ENCODE data around the gene PDIK1L. TPM values are rescaled to one million over a fixed set of nuclear protein-coding genes. Genes with fewer than 3 reads are reported as not detected.

The PDIK1L gene
- total and polyA plus RNA-seq, 2 of the 8 experiments (the other 6 are each of a cell fraction or from before 2014, with no cell fraction given) = 0.95 to 4.5 TPM

GRCh38 chr1:26132834-26133167 is 21.2 kb downstream of the PDIK1L start (continued):
- TF ChIP-seq, protein P1, sequence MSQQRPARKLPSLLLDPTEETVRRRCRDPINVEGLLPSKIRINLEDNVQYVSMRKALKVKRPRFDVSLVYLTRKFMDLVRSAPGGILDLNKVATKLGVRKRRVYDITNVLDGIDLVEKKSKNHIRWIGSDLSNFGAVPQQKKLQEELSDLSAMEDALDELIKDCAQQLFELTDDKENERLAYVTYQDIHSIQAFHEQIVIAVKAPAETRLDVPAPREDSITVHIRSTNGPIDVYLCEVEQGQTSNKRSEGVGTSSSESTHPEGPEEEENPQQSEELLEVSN (IDR thresholded peaks at IDR 0.05) = no peak
- no peak for TF ChIP-seq ASH2L (IDR thresholded peaks at IDR 0.05; ENCODE audit: low read length)
- TF ChIP-seq TAF7 (optimal IDR thresholded peaks at IDR 0.05; ENCODE audit: borderline replicate concordance, low read depth, low read length) = no peak
